HFF-Myc (cell line): ENCODE results near the gene ANKRD12.
"Not testable (repeated sequence)": the region's sequence is repeated elsewhere in the genome, so short reads cannot be mapped to it uniquely, and the experiment has no call there.

Experiments used
- DNase-seq: peaks from one replicate; pipeline ENCODE4 v3.0.0-alpha.2; 2011; ENCODE audit warnings: low read depth; ENCODE audit errors: extremely low read depth
- H3K4me3 ChIP-seq: replicated peaks from 2 replicates; pipeline ENCODE4 v1.5.1; 2011; ENCODE audit warnings: low read depth, mild to moderate bottlenecking, control low read depth, low read length
- CTCF ChIP-seq: IDR thresholded peaks from 2 replicates; pipeline ENCODE4 v1.5.1; 2012; ENCODE audit warnings: mild to moderate bottlenecking, low read depth, low read length, control low read depth; ENCODE audit errors: missing control alignments

Gene ANKRD12

GRCh38 chr18:9156604-9157249 is 20.1 kb downstream of the ANKRD12 start:
- DNase-seq: no peak
- TF ChIP-seq CTCF: no peak
- no peak overlapping the region for H3K4me3 ChIP-seq

DNA sequence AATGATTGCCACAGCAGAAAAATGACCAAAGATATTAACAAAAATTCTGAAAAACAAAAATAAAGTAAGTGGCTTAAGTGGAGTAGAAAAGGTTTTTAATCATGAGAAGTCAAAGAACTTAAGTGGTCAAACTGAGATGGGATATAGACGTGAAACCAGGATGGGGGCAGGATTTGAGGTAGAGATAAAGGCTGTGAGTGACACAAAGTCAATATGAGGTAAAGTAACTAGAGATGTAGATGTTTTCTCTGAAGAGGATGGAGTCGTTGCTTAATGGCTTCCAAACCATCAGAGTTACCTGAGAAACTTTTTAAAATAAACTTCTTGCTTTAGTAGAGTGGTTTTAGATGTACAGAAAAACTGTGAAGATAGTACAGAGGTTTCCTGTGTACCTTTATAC is 21.2 kb downstream of the ANKRD12 start:
- no peak for DNase-seq
- no peak overlapping the region for H3K4me3 ChIP-seq
- TF ChIP-seq CTCF: no peak

DNA sequence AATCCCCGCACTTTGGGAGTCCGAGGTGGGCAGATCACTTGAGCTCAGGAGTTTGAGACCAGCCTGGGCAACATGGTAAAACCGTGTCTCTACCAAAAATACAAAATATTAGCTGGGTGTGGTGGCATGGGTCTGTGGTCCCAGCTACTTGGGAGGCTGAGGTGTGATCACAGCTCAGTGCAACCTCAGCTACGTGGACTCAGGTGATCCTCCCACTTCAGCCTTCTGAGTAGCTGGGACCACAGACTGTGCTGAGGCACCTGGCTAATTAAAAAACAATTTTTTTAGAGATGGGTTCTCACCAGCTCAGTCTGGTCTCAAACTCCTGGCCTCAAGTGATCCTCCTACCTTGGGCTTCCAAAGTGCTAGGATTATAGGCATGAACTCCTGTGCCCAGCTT is 23.4 kb downstream of the ANKRD12 start:
- H3K4me3 ChIP-seq: no peak overlapping the region
- DNase-seq: no peak
- no peak for TF ChIP-seq CTCF

DNA sequence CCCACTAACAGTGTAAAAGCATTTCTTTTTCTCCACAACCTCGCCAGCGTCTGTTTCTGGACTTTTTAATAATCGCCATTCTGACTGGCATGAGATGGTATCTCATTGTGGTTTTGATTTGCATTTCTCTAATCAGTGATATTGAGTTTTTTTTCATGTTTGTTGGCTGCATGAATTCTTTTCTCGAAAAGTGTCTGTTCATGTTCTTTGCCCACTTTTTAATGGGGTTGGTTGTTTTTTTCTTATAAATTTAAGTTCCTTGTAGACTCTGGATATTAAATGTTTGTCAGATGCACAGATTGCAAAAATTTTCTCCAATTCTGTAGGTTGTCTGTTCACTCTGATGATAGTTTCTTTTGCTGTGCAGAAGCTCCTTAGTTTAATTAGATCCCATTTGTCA is 26.1 kb downstream of the ANKRD12 start:
- not testable (repeated sequence) for DNase-seq, H3K4me3 ChIP-seq

GRCh38 chr18:9164149-9164548 is 27.6 kb downstream of the ANKRD12 start:
- not testable (repeated sequence) for H3K4me3 ChIP-seq, DNase-seq

- not testable (repeated sequence) for DNase-seq, H3K4me3 ChIP-seq
Observed at GRCh38 chr18:9165883-9166282, 29.3 kb downstream of the ANKRD12 start.

- not testable (repeated sequence) for DNase-seq
Observed at GRCh38 chr18:9169515-9169914, 32.9 kb downstream of the ANKRD12 start.

GRCh38 chr18:9171919-9172318 is 35.3 kb downstream of the ANKRD12 start:
- not testable (repeated sequence) for DNase-seq, H3K4me3 ChIP-seq

More at GRCh38 chr18:9169515-9169914, 32.9 kb downstream of the ANKRD12 start:
- H3K4me3 ChIP-seq: not testable (repeated sequence)

- TF ChIP-seq CTCF: no peak
- no peak overlapping the region for H3K4me3 ChIP-seq
- no peak for DNase-seq
Observed at GRCh38 chr18:9172506-9173127, 36.0 kb downstream of the ANKRD12 start.
